K562 (cell line): Measurements from ENCODE around the gene SZT2. TPM values are rescaled to one million over a fixed set of nuclear protein-coding genes. Genes with fewer than 3 reads are reported as not detected.
A peak's percentile ranks its signal among the peaks of the same experiment; 100 is the strongest.

Source experiments
- ATAC-seq: fragments of 200-7000 bp; cut with Tn5 transposase; 3 replicates; pipeline ENCODE4 v1.9.1; 2020; ENCODE audit warnings: moderate library complexity
- BruUV-seq: library from RNA; stranded (reverse); fragments of 400-500 nt; replicated peaks from 2 replicates; lab custom pipeline; 2021; lab: Mats Ljungman, UMichigan
- CTCF ChIA-PET: fragments of 300-600 bp; formaldehyde crosslinking; extraction: SDS; loops from one replicate; lab custom pipeline; 2021; ENCODE audit warnings: low intra/inter-chr PET ratio; lab: Yijun Ruan, JAX
- POLR2A ChIA-PET: fragments of 300-600, 350-650 bp; sonication (Branson Sonifier 250); formaldehyde crosslinking; extraction: SDS; loops from one replicate; lab custom pipeline; 2021; ENCODE audit warnings: antibody characterized with exemption, inconsistent platforms; lab: Yijun Ruan, JAX
- DNase-seq, 4 experiments: peaks; one replicate each; pipeline versions ENCODE4 v3.0.0 to v3.0.0-alpha.2; 2011 to 2018; ENCODE audit warnings: low spot score in 3 of 4, mixed read lengths in 3 of 4; ENCODE audit errors: extremely low read depth in 1 of 4
- FAIRE-seq: peaks from 2 replicates; lab custom pipeline; 2011; peaks lifted over from hg19 to GRCh38; lab: Jason Lieb, UNC
- H2AFZ ChIP-seq: 2 replicates; pipeline ENCODE4 v1.6.0; 2011; ENCODE audit warnings: low read depth, low read length, control low read depth, inconsistent platforms
- H3K27ac ChIP-seq: fragments of 200-600 bp; 3 replicates; pipeline ENCODE4 v1.8.0; 2011; ENCODE audit warnings: low read depth, mild to moderate bottlenecking, control low read depth, inconsistent platforms, low read length, moderate library complexity, mixed read lengths; ENCODE audit errors: extremely low read depth
- H3K27me3 ChIP-seq, 2 experiments: fragments of 300-600 bp in 1 of 2; 2 replicates in 1 of 2; 3 replicates in 1 of 2; pipeline versions ENCODE4 v1.6.0 to v1.8.0; 2011; ENCODE audit warnings: inconsistent platforms in 2 of 2, low read length in 2 of 2, mild to moderate bottlenecking in 1 of 2, mixed read lengths in 1 of 2, moderate library complexity in 1 of 2; ENCODE audit not compliant: control insufficient read depth in 2 of 2, insufficient read depth in 2 of 2
- H3K36me3 ChIP-seq: fragments of 300-600 bp; 3 replicates; pipeline ENCODE4 v1.8.0; 2011; ENCODE audit warnings: mild to moderate bottlenecking, low read length, inconsistent platforms; ENCODE audit not compliant: control insufficient read depth, insufficient read depth
- H3K4me1 ChIP-seq, 2 experiments: fragments of 200-600 bp in 1 of 2; replicated peaks in 1 of 2; 2 replicates in 1 of 2; 3 replicates in 1 of 2; pipeline versions ENCODE4 v1.5.1 to v1.8.0; 2011; ENCODE audit warnings: inconsistent platforms in 2 of 2, low read length in 2 of 2, mild to moderate bottlenecking in 1 of 2, mixed read lengths in 1 of 2, moderate library complexity in 1 of 2; ENCODE audit not compliant: control insufficient read depth in 2 of 2, insufficient read depth in 2 of 2
- H3K4me2 ChIP-seq: 2 replicates; pipeline ENCODE4 v1.6.1; 2011; ENCODE audit warnings: low read length, control low read depth, inconsistent platforms, mixed read lengths; ENCODE audit not compliant: insufficient read depth
- H3K4me3 ChIP-seq: fragments of 200-600 bp; sonication (generic), shearing (Covaris generic); 2 replicates; pipeline ENCODE4 v1.5.1; 2016; ENCODE audit warnings: control low read depth, inconsistent platforms
- H3K79me2 ChIP-seq: fragments of 200-600 bp; 3 replicates; pipeline ENCODE4 v1.8.0; 2011; ENCODE audit warnings: low read length, inconsistent platforms; ENCODE audit not compliant: control insufficient read depth, insufficient read depth
- H3K9ac ChIP-seq, 2 experiments: 2 replicates each; pipeline versions ENCODE4 v1.6.0 to v1.6.1; 2011; ENCODE audit warnings: low read depth in 2 of 2, low read length in 2 of 2, control low read depth in 1 of 2, inconsistent platforms in 1 of 2, mild to moderate bottlenecking in 1 of 2, mixed read lengths in 1 of 2; ENCODE audit not compliant: insufficient read depth in 1 of 2
- H3K9me1 ChIP-seq: one replicate; pipeline ENCODE4 v1.6.0; 2011; ENCODE audit warnings: inconsistent platforms, mild to moderate bottlenecking, low read length, moderate library complexity; ENCODE audit not compliant: control insufficient read depth, insufficient read depth
- H3K9me3 ChIP-seq: replicated peaks from 2 replicates; pipeline ENCODE4 v1.5.1; 2011; ENCODE audit warnings: low read depth, low read length, inconsistent platforms; ENCODE audit not compliant: control insufficient read depth, insufficient read depth
- H4K20me1 ChIP-seq: replicated peaks from 2 replicates; pipeline ENCODE4 v1.6.1; 2011; ENCODE audit warnings: low read length, inconsistent platforms, mixed read lengths; ENCODE audit not compliant: control insufficient read depth, insufficient read depth
- BRD9 ChIP-seq: fragments of 450-650 bp; IDR thresholded peaks from 2 replicates; pipeline ENCODE4 v1.6.1; 2018; ENCODE audit warnings: low read depth; ENCODE audit not compliant: partially characterized antibody
- CTBP1 ChIP-seq: fragments of 450-650 bp; IDR thresholded peaks from 2 replicates; pipeline ENCODE4 v1.6.1; 2016; ENCODE audit warnings: borderline replicate concordance
- NR4A1 ChIP-seq, 2 experiments: fragments of 250-450 bp in 1 of 2; fragments of 450-650 bp in 1 of 2; sonication (Bioruptor Pico) in 1 of 2; IDR thresholded peaks; 2 replicates each; pipeline versions ENCODE4 v1.4.0 to v1.6.1; 2016 to 2020; ENCODE audit warnings: mild to moderate bottlenecking in 2 of 2, missing compliant biosample characterization in 1 of 2, missing genetic modification characterization in 1 of 2, moderate library complexity in 1 of 2
- TAF9B ChIP-seq: fragments of 450-650 bp; IDR thresholded peaks from 2 replicates; pipeline ENCODE4 v1.6.1; 2018; ENCODE audit warnings: mild to moderate bottlenecking; ENCODE audit not compliant: partially characterized antibody
- ZC3H8 ChIP-seq: fragments of 450-650 bp; IDR thresholded peaks from 2 replicates; pipeline ENCODE4 v1.6.1; 2017
- ZNF766 ChIP-seq: fragments of 200-800 bp; sonication (Bioruptor generic); conservative IDR thresholded peaks from 2 replicates; pipeline ENCODE4 v1.6.1; 2016; ENCODE audit warnings: missing genetic modification characterization, missing compliant biosample characterization
- WGBS: fragments of 100-300 bp; shearing (Covaris generic); methylation state at CpG from one replicate; pipeline ENCODE4 v1.1.6; 2016; ENCODE audit warnings: low coverage, mixed read lengths; ENCODE audit not compliant: insufficient coverage; ENCODE audit errors: missing lambda C conversion rate; 5-methylcytosine and 5-hydroxymethylcytosine counted together
- in situ Hi-C: fragments of 300-500 bp; cut with MboI; formaldehyde crosslinking; loops from 4 replicates; pipeline ENCODE4 v1.15.0; 2018; ENCODE audit warnings: inconsistent platforms, mixed read lengths
- intact Hi-C: fragments of 100-400 bp; cut with micrococcal nuclease; formaldehyde crosslinking; loops from 2 replicates; pipeline ENCODE4 v1.14.2; 2022
- polyA plus RNA-seq, 8 experiments: library from polyadenylated mRNA; depleted of rRNA in 4 of 8; stranded (reverse) in 5 of 8; unstranded in 3 of 8; fragments of >200 nt; fragmentation: Nextera tagmentation in 2 of 8; fragmentation: Illumina TruSeq in 1 of 8; extraction: Ambion mirVana in 2 of 8; extraction: Trizol in 1 of 8; gene quantifications; 2 replicates each; pipeline versions ENCODE4 v1.2.1 to v1.2.3, GENCODE V29; 2011 to 2014; ENCODE audit warnings: inconsistent platforms in 1 of 8, missing spikeins in 1 of 8
- total RNA-seq, 7 experiments: library from RNA; depleted of rRNA in 6 of 7; stranded (reverse); fragments of >200 nt in 6 of 7; fragmentation: Illumina TruSeq in 2 of 7; extraction: Trizol in 2 of 7; gene quantifications; 2 replicates each; pipeline versions ENCODE4 v1.2.1 to v1.2.3, GENCODE V29; 2011 to 2021; ENCODE audit warnings: low replicate concordance in 1 of 7

The SZT2 gene
- total and polyA plus RNA-seq, 9 of the 15 experiments (the other 6 are each of a cell fraction or from before 2014, with no cell fraction given) = 0.88 to 31.0 (median 12.8) TPM

DNA sequence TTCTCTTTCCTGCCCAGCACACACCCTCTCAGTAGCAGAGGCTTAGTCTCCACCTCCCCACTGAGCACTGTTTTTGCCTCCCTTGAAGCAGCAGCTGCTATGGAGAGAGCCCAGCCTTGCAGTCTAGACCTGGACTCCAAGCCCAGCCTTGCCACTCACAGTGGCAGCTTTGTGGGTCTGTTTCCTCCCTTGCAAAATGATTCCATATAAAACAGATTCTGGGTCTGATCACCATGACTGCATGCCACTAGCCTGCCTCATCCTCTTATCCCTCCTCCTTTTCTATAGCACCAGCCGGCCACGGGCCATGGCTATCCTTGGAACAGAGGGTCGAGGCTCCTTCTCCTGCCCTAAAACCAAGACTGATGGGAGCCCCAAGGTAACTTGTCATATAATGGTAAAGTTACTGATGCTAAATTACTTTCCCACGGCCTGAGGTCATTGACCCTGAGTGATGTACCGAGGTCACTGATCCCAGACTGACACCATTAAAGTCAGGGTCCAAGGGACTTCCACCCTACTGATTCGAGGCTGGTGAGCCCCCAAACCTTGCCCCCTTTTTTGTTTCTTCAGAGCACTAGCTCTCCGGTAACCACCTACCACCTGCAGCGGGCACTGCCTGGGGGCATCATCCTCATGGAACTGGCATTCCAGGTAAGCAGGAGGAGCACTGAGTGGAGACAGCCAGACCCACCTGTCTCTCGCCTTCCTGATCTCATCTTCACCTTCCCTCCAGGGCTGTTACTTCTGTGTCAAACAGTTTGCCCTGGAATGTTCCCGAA is 56.1 kb downstream of the SZT2 start:
- H3K27ac ChIP-seq = no peak overlapping the region
- POLR2A ChIA-PET = interaction anchor here (0.7 kb wide), 1 partner anchor 49 kb away, joined by 3 read pairs; no protein-coding TSS in a partner anchor
- no peaks in the 10 kb centered on the region for H3K79me2 ChIP-seq
- 80% methylated on average over 10 of the region's 10 CpGs for WGBS
- in situ Hi-C loops = no loop called here
- H3K9ac ChIP-seq = peak overlapping the region in 1 of 2 experiments; percentile 0; a peak in 1 of 4 replicates
- no TSS peak for BruUV-seq
- no peak overlapping the region for H3K4me3 ChIP-seq
- H3K27me3 ChIP-seq = no peaks in the 10 kb centered on the region
- no peak overlapping the region for H2AFZ ChIP-seq
- no peak for ATAC-seq
- H3K4me1 ChIP-seq = peaks cover 8% of the 10 kb centered on the region in 2 experiments; a peak in 3 of 5 replicates
- no peak for TF ChIP-seq NR4A1 (CRISPR knock-in tag; IDR thresholded peaks at IDR 0.05)
- no peak for TF ChIP-seq NR4A1 (tag; IDR thresholded peaks at IDR 0.05)
- no peak for TF ChIP-seq BRD9
- TF ChIP-seq CTBP1 = no peak
- TF ChIP-seq ZNF766 (CRISPR knock-in tag) = no peak
- TF ChIP-seq ZC3H8 = no peak
- no peak for TF ChIP-seq TAF9B
- no peaks in the 10 kb centered on the region for H3K9me3 ChIP-seq
- DNase-seq = no peak
- no peak overlapping the region for H3K4me2 ChIP-seq
- no peak for FAIRE-seq
- H3K9me1 ChIP-seq = peaks cover 4% of the 10 kb centered on the region
- H3K36me3 ChIP-seq = peaks cover 60% of the 10 kb centered on the region; the same call in 2 of the 3 replicates
- H4K20me1 ChIP-seq = peaks cover 4% of the 10 kb centered on the region; the same call in 1 of the 2 replicates
- CTCF ChIA-PET = no interaction called here
- intact Hi-C loops = no loop called here
